NCI-H2196 treated with DMSO at 0.1 percent for 48 hours (cell line): ENCODE data around the gene CHRND.

Source experiments
- DNase-seq: peaks from one replicate; lab custom pipeline; 2025; ENCODE audit not compliant: unreplicated experiment; lab: John Stamatoyannopoulos, UW

The CHRND gene

GRCh38 chr2:232502911-232503808 is 22.8 kb upstream of the CHRND start:
- no peak for DNase-seq

GRCh38 chr2:232503809-232504323 is 22.1 kb upstream of the CHRND start:
- no peak for DNase-seq

GRCh38 chr2:232504438-232504837 is 21.5 kb upstream of the CHRND start:
- DNase-seq = peak; percentile 38

- DNase-seq = no peak
These were observed 20.1 kb upstream of the CHRND start for GRCh38 chr2:232505856-232506255.

GRCh38 chr2:232506709-232507108 is 19.3 kb upstream of the CHRND start:
- no peak for DNase-seq

GRCh38 chr2:232508251-232508650 is 17.7 kb upstream of the CHRND start:
- no peak for DNase-seq

GRCh38 chr2:232511336-232511890 is 14.5 kb upstream of the CHRND start:
- no peak for DNase-seq

GRCh38 chr2:232512602-232513001 is 13.4 kb upstream of the CHRND start:
- DNase-seq = no peak

GRCh38 chr2:232513353-232513752 is 12.6 kb upstream of the CHRND start:
- no peak for DNase-seq

- no peak for DNase-seq
These were observed 10.3 kb upstream of the CHRND start for GRCh38 chr2:232515639-232516038.

GRCh38 chr2:232516551-232516950 is 9.4 kb upstream of the CHRND start:
- no peak for DNase-seq

GRCh38 chr2:232518844-232519243 is 7.1 kb upstream of the CHRND start:
- DNase-seq = no peak

GRCh38 chr2:232519581-232520438 is 6.2 kb upstream of the CHRND start, which contains the start of gene PRSS56:
TSS of gene PRSS56 (plus strand) at chr2:232520388. CDS start at chr2:232520599, 211 bp downstream.
- DNase-seq = no peak

- DNase-seq = no peak
These were observed 5.5 kb upstream of the CHRND start for GRCh38 chr2:232520489-232520888.

- DNase-seq = no peak
These were observed 4.9 kb upstream of the CHRND start for GRCh38 chr2:232521098-232521497.

- no peak for DNase-seq
These were observed 3.9 kb upstream of the CHRND start for GRCh38 chr2:232521959-232522622.

- no peak for DNase-seq
These were observed 3.1 kb upstream of the CHRND start for GRCh38 chr2:232522623-232523401.

GRCh38 chr2:232523402-232523681 is 2.6 kb upstream of the CHRND start:
- no peak for DNase-seq

- no peak for DNase-seq
These were observed 2.0 kb upstream of the CHRND start for GRCh38 chr2:232523682-232524597.
